Nephron (organoid): ENCODE results near the gene NDUFA11.

Experiments
- H3K27ac Mint-ChIP-seq, 3 experiments: 2 replicates each; pipeline ENCODE4 v1.8.0; 2020; ENCODE audit warnings: mixed read lengths in 3 of 3, mild to moderate bottlenecking in 2 of 3, moderate library complexity in 1 of 3
- H3K27me3 Mint-ChIP-seq: 2 replicates; pipeline ENCODE4 v1.8.0; 2021; ENCODE audit warnings: low read depth, mild to moderate bottlenecking, moderate library complexity, mixed read lengths
- H3K36me3 Mint-ChIP-seq: 2 replicates; pipeline ENCODE4 v1.8.0; 2020; ENCODE audit warnings: low read depth, mixed read lengths
- H3K4me1 Mint-ChIP-seq: 2 replicates; pipeline ENCODE4 v1.8.0; 2020; ENCODE audit warnings: mixed read lengths
- H3K4me3 Mint-ChIP-seq, 3 experiments: 2 replicates each; pipeline ENCODE4 v1.8.0; 2020; ENCODE audit warnings: mild to moderate bottlenecking in 3 of 3, mixed read lengths in 3 of 3, moderate library complexity in 2 of 3
- H3K9me3 Mint-ChIP-seq: 2 replicates; pipeline ENCODE4 v1.8.0; 2020; ENCODE audit warnings: mixed read lengths
- TF ChIP-seq, protein P1 (sequence below), 3 experiments: fragments of 200-600 bp; sonication (generic); IDR thresholded peaks; one replicate each; pipeline ENCODE4 v1.5.0; 2021; ENCODE audit warnings: antibody characterized with exemption in 3 of 3; ENCODE audit not compliant: unreplicated experiment in 3 of 3

The NDUFA11 gene

DNA sequence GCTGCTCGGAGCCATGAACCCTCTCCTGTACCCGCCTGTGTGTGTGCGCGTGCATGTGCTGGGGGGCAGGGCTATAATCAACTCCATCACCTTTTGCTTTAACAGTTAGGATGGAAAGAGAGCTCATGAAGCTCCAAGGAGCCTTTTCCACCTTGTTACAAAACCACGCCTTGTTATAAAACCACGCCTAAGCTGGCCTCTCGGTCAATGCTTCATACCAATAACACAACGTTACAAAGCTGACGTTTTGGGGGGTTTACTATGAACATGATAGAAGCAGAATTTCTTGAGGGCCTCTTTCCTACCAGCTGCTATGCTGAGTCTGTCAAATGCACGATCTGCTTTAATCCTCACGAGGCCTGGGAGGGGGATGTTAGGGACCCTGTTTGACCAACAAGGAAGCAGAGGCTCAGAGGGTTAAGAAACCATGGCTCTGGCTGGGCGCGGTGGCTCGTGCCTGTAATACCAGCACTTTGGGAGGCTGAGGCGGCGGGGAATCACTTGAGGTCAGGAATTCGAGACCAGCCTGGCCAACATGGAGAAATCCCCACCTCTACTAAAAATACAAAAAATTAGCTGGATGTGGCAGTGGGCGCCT, 22.3 kb upstream of the NDUFA11 start:
- Mint-ChIP-seq H3K4me1 (peaks cover 15% of the 10 kb centered on the region), H3K36me3 (peaks cover 66% of the 10 kb centered on the region), H3K4me3 (no peak overlapping the region), H3K27me3 (no peaks in the 10 kb centered on the region), H3K27ac (peak overlapping the region in 2 of 3 experiments; percentile 77 to 80), H3K9me3 (no peaks in the 10 kb centered on the region)
- TF ChIP-seq, protein P1, sequence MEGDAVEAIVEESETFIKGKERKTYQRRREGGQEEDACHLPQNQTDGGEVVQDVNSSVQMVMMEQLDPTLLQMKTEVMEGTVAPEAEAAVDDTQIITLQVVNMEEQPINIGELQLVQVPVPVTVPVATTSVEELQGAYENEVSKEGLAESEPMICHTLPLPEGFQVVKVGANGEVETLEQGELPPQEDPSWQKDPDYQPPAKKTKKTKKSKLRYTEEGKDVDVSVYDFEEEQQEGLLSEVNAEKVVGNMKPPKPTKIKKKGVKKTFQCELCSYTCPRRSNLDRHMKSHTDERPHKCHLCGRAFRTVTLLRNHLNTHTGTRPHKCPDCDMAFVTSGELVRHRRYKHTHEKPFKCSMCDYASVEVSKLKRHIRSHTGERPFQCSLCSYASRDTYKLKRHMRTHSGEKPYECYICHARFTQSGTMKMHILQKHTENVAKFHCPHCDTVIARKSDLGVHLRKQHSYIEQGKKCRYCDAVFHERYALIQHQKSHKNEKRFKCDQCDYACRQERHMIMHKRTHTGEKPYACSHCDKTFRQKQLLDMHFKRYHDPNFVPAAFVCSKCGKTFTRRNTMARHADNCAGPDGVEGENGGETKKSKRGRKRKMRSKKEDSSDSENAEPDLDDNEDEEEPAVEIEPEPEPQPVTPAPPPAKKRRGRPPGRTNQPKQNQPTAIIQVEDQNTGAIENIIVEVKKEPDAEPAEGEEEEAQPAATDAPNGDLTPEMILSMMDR (IDR thresholded peaks at IDR 0.05; ENCODE audit: unreplicated experiment in 3 of 3) = no peak

DNA sequence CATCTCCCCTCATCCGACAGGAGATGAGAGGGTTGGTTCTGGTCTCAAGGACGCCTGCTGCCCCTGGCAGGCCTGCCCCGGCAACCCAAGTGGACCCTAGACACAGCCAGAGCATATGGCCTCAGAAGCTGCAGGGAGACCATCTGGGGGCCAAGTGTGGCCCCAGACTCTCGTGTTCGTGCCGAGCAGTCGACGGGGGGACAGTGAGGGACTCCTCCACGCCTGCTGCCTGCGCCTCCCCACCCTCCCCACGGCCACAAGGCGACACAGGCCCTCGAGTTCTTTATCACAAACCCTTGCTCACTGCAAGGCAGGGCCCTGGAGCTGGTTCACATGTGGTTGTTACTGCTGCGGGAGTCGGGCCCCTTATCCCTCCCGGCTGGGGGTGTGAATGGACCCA, 19.8 kb upstream of the NDUFA11 start:
- TF ChIP-seq, protein P1 (IDR thresholded peaks at IDR 0.05; ENCODE audit: unreplicated experiment in 3 of 3) = no peak
- no peak overlapping the region for H3K4me3 Mint-ChIP-seq
- H3K9me3 Mint-ChIP-seq = no peaks in the 10 kb centered on the region
- H3K4me1 Mint-ChIP-seq = peaks cover 15% of the 10 kb centered on the region
- peaks cover 51% of the 10 kb centered on the region for H3K36me3 Mint-ChIP-seq
- H3K27me3 Mint-ChIP-seq = no peaks in the 10 kb centered on the region
- H3K27ac Mint-ChIP-seq = no peak overlapping the region

DNA sequence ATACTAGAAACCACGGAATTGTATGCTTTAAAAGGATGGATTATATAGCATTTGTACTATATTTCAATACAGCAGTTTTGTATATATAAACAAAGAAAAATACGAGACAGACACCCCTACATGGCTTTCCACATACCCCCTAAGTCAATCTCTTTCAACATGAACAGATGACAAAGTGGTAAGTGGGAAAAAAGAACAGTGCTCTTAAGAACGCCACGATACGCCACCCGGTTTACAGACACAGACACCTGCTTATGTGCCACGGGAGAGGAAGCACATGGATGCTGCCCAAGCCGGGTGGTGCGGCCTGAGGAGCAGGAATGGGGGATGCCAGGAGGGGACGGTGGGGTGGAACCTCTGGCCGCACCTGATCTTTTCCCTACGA, 18.6 kb upstream of the NDUFA11 start:
- Mint-ChIP-seq H3K36me3 (peaks cover 44% of the 10 kb centered on the region), H3K4me1 (peaks cover 8% of the 10 kb centered on the region), H3K27ac (peak overlapping the region in 1 of 3 experiments; percentile 24), H3K4me3 (no peak overlapping the region), H3K27me3 (no peaks in the 10 kb centered on the region), H3K9me3 (no peaks in the 10 kb centered on the region)
- TF ChIP-seq, protein P1 (IDR thresholded peaks at IDR 0.05; ENCODE audit: unreplicated experiment in 3 of 3) = no peak

DNA sequence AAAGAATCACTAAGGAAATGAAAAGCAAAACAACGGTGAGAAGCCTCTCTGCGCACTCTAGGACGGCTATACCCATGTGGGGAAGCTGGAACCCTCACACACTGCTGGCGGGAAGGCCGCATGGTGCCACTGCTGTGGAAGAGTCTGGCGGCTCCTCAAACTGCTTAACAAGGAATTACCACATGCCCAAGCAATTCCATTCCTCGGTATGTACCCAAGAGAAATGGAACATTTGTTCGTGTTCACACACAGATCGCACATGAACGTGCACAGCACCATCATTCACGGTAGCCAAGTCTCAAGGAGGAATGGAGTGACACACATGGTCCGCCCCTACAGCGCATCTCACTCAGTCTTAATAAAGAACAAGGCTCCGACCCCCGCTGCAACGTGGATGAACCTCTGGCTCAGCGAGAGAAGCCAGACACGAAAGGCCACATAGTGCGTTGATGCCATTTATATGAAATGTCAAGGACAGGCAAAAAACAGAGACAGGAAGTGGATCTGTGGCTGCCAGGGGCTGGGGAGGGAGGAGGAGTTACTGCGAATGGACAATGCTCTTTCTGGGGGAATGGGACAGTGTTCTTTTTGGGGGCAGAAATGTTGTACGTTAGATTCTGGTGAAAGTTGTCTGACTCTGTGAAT, 18.0 kb upstream of the NDUFA11 start:
- Mint-ChIP-seq H3K4me1 (peaks cover 3% of the 10 kb centered on the region), H3K27ac (peak overlapping the region in 1 of 3 experiments; percentile 24), H3K36me3 (peaks cover 45% of the 10 kb centered on the region), H3K9me3 (no peaks in the 10 kb centered on the region), H3K4me3 (no peak overlapping the region), H3K27me3 (no peaks in the 10 kb centered on the region)
- TF ChIP-seq, protein P1 (IDR thresholded peaks at IDR 0.05; ENCODE audit: unreplicated experiment in 3 of 3) = no peak

DNA sequence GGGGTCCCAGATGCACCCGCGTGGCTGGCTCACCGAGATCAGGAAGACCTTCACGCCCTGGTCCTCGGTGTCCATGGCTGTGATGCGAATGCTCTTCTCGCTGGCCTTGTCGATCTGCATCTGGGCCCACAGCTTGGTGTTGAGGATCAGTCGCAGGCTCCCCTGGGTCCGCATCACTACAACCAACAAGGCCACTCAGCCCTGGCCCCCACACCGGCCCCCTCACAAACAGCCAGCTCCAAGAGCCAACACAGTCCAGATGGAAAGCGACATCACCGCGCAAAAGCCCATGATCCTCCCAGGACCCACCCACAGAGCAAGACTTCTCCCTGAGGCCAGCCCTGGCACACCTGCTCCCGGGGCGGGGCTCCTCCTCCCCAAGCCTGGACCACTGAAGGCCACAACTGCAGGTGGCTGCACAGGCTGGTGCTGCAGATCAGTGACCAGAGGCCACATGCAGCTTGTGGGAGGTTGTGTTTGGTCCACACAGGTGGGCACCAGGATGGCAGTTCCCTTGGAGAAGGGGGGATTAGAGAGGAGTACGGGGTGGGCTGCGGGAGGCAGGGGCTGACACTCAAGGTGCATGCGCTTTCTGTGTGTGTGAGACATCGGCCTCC, 15.0 kb upstream of the NDUFA11 start:
- no peak overlapping the region for H3K4me3 Mint-ChIP-seq
- TF ChIP-seq, protein P1 (IDR thresholded peaks at IDR 0.05; ENCODE audit: unreplicated experiment in 3 of 3) = no peak
- no peak overlapping the region for H3K27ac Mint-ChIP-seq
- H3K4me1 Mint-ChIP-seq = no peaks in the 10 kb centered on the region
- H3K27me3 Mint-ChIP-seq = no peaks in the 10 kb centered on the region
- peaks cover 35% of the 10 kb centered on the region for H3K36me3 Mint-ChIP-seq
- no peaks in the 10 kb centered on the region for H3K9me3 Mint-ChIP-seq
